PC-3 (cell line): ENCODE results near the gene LRRC49. TPM values are rescaled to one million over a fixed set of nuclear protein-coding genes. Genes with fewer than 3 reads are reported as not detected.

Experiments
- ATAC-seq: fragments of 200-7000 bp; cut with Tn5 transposase; 2 replicates; pipeline ENCODE4 v1.9.1; 2020; ENCODE audit warnings: mild to moderate bottlenecking, moderate library complexity
- BruUV-seq: library from RNA; stranded (reverse); fragments of 400-500 nt; replicated peaks from 2 replicates; lab custom pipeline; 2021; lab: Mats Ljungman, UMichigan
- CTCF ChIA-PET: fragments of 300-600 bp; sonication (Branson Sonifier 250); formaldehyde crosslinking; loops from one replicate; lab custom pipeline; 2022; ENCODE audit warnings: antibody characterized with exemption; lab: Charles Lee
- POLR2A ChIA-PET: fragments of 300-600 bp; sonication (Branson Sonifier 250); formaldehyde crosslinking; loops from one replicate; lab custom pipeline; 2022; ENCODE audit warnings: antibody characterized with exemption; ENCODE audit not compliant: unreplicated experiment; lab: Charles Lee
- DNase-seq: peaks from one replicate; pipeline ENCODE4 v3.0.0-alpha.2; 2015
- H2AFZ ChIP-seq: fragments of 300-600 bp; sonication (generic); 2 replicates; pipeline ENCODE4 v1.6.0; 2016; ENCODE audit warnings: antibody characterized with exemption, low read length
- H3F3A ChIP-seq: fragments of 300-600 bp; sonication (generic); one replicate; pipeline ENCODE4 v1.6.0; 2017; ENCODE audit warnings: antibody characterized with exemption, low read length, control low read depth, mild to moderate bottlenecking; ENCODE audit not compliant: unreplicated experiment
- H3K27ac ChIP-seq: fragments of 300-600 bp; sonication (generic); 2 replicates; pipeline ENCODE4 v1.5.1; 2016; ENCODE audit warnings: mild to moderate bottlenecking, low read length
- H3K27me3 ChIP-seq: fragments of 300-600 bp; sonication (generic); 2 replicates; pipeline ENCODE4 v1.6.1; 2016; ENCODE audit warnings: low read length, mixed read lengths
- H3K36me3 ChIP-seq: fragments of 300-600 bp; sonication (generic); 2 replicates; pipeline ENCODE4 v1.6.1; 2016; ENCODE audit warnings: low read depth, mixed run types, low read length, mixed read lengths
- H3K4me1 ChIP-seq: fragments of 300-600 bp; sonication (generic); 2 replicates; pipeline ENCODE4 v1.5.1; 2016; ENCODE audit warnings: low read length; ENCODE audit not compliant: insufficient read depth
- H3K4me2 ChIP-seq: fragments of 300-600 bp; sonication (generic); 2 replicates; pipeline ENCODE4 v1.6.0; 2016; ENCODE audit warnings: low read length
- H3K4me3 ChIP-seq: fragments of 300-600 bp; sonication (generic); 2 replicates; pipeline ENCODE4 v1.5.1; 2016; ENCODE audit warnings: mild to moderate bottlenecking, low read length, mixed read lengths
- H3K79me2 ChIP-seq: fragments of 300-600 bp; sonication (generic); 2 replicates; pipeline ENCODE4 v1.6.1; 2017; ENCODE audit warnings: low read length, mixed read lengths
- H3K9ac ChIP-seq: fragments of 300-600 bp; sonication (generic); 2 replicates; pipeline ENCODE4 v1.6.0; 2016; ENCODE audit warnings: mild to moderate bottlenecking, low read length
- H3K9me2 ChIP-seq: fragments of 300-600 bp; sonication (generic); replicated peaks from 2 replicates; pipeline ENCODE4 v1.6.1; 2016; ENCODE audit warnings: mixed run types, low read length, mixed read lengths
- H3K9me3 ChIP-seq: fragments of 300-600 bp; sonication (generic); 2 replicates; pipeline ENCODE4 v1.6.1; 2016; ENCODE audit warnings: low read length, mixed read lengths
- H4K20me1 ChIP-seq: fragments of 300-600 bp; sonication (generic); 2 replicates; pipeline ENCODE4 v1.6.1; 2016; ENCODE audit warnings: low read length, mixed read lengths
- EZH2 ChIP-seq: fragments of 300-600 bp; sonication (generic); IDR thresholded peaks from one replicate; pipeline ENCODE4 v1.6.1; 2017; ENCODE audit warnings: antibody characterized with exemption, mild to moderate bottlenecking, low read length; ENCODE audit not compliant: unreplicated experiment
- EZH2phosphoT487 ChIP-seq: fragments of 300-600 bp; sonication (generic); IDR thresholded peaks from 2 replicates; pipeline ENCODE4 v1.6.1; 2018; ENCODE audit warnings: mild to moderate bottlenecking, antibody characterized with exemption, low read length, borderline replicate concordance
- intact Hi-C: fragments of 100-400 bp; cut with micrococcal nuclease; formaldehyde crosslinking; loops from 2 replicates; pipeline ENCODE4 v1.9.0; 2023
- total RNA-seq: library from RNA; depleted of rRNA; stranded (reverse); fragments of >200 nt; gene quantifications from 2 replicates; pipeline ENCODE4 v1.2.3, GENCODE V29; 2014
- TF ChIP-seq, protein P1 (sequence below): fragments of 300-600 bp; sonication (generic); conservative IDR thresholded peaks from 2 replicates; pipeline ENCODE4 v1.5.1; 2017; ENCODE audit warnings: antibody characterized with exemption, low read depth, mild to moderate bottlenecking, low read length

Gene LRRC49
- total RNA-seq, 1 experiment from 2014 or later = 7.7 TPM

DNA sequence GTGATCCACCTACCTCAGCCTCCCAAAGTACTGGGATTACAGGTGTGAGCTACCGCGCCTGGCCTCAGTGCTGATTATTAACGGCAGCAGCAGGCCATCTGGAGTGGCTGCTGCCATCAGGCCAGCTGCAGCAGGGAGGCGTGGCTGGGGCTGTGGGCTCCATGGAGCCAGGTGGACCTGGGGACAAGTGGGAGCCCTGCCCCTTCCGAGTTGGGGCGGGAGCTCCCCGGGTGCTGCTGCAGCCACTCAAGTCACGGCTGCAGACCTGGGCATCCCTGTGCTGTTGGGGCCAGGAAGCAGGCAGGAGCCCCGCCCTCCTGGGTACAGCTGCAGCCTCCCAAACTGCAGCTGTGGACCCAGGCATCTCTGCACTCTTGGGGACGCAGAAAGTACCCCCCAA lies 23.9 kb downstream of the LRRC49 start:
- no peak overlapping the region for H3K9ac ChIP-seq
- no peak overlapping the region for H3K27ac ChIP-seq
- no peaks in the 10 kb centered on the region for H3K9me2 ChIP-seq
- peaks cover 6% of the 10 kb centered on the region for H3K4me1 ChIP-seq
- H2AFZ ChIP-seq = no peak overlapping the region
- H3K36me3 ChIP-seq = no peaks in the 10 kb centered on the region
- intact Hi-C loops = no loop called here
- ChIA-PET POLR2A (no interaction called here), CTCF (no interaction called here)
- BruUV-seq = no TSS peak
- no peaks in the 10 kb centered on the region for H4K20me1 ChIP-seq
- H3F3A ChIP-seq = no peaks in the 10 kb centered on the region
- H3K79me2 ChIP-seq = no peaks in the 10 kb centered on the region
- ATAC-seq (no peak), DNase-seq (no peak)
- TF ChIP-seq EZH2 (no peak), EZH2phosphoT487 (no peak)
- TF ChIP-seq, protein P1, sequence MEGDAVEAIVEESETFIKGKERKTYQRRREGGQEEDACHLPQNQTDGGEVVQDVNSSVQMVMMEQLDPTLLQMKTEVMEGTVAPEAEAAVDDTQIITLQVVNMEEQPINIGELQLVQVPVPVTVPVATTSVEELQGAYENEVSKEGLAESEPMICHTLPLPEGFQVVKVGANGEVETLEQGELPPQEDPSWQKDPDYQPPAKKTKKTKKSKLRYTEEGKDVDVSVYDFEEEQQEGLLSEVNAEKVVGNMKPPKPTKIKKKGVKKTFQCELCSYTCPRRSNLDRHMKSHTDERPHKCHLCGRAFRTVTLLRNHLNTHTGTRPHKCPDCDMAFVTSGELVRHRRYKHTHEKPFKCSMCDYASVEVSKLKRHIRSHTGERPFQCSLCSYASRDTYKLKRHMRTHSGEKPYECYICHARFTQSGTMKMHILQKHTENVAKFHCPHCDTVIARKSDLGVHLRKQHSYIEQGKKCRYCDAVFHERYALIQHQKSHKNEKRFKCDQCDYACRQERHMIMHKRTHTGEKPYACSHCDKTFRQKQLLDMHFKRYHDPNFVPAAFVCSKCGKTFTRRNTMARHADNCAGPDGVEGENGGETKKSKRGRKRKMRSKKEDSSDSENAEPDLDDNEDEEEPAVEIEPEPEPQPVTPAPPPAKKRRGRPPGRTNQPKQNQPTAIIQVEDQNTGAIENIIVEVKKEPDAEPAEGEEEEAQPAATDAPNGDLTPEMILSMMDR = no peak
- H3K4me2 ChIP-seq = no peak overlapping the region
- H3K27me3 ChIP-seq = no peaks in the 10 kb centered on the region
- H3K9me3 ChIP-seq = no peaks in the 10 kb centered on the region
- no peak overlapping the region for H3K4me3 ChIP-seq

DNA sequence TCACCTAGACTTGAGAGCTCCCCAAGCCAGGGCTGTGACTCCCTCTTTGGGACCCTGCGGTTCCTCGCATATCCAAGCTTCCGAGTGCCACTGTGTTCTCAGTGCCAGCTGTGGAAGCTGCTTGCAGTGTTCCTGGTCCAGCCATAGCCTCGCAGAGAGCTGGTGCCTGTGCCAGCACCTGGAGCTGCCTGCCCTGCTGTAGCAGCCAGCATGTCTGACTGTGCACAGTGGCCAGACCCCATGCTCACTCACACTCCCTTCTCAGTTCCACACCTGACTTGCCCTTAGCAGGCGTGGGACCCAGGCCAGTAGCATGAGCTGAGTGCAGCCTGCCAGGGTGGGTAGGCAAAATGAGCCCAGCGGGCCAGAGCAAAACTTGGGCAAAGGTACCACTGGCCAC lies 25.3 kb downstream of the LRRC49 start:
- ATAC-seq (no peak), DNase-seq (no peak)
- POLR2A ChIA-PET = no interaction called here
- Histone ChIP-seq H3K36me3 (no peaks in the 10 kb centered on the region), H3K4me2 (no peak overlapping the region), H3K27ac (no peak overlapping the region), H3F3A (no peaks in the 10 kb centered on the region), H3K79me2 (no peaks in the 10 kb centered on the region), H3K9me3 (no peaks in the 10 kb centered on the region), H3K4me1 (no peaks in the 10 kb centered on the region), H3K9ac (no peak overlapping the region), H3K4me3 (no peak overlapping the region), H3K27me3 (no peaks in the 10 kb centered on the region), H4K20me1 (no peaks in the 10 kb centered on the region), H2AFZ (no peak overlapping the region), H3K9me2 (no peaks in the 10 kb centered on the region)
- TF ChIP-seq EZH2phosphoT487 (no peak), EZH2 (no peak)
- TF ChIP-seq, protein P1 = no peak
- intact Hi-C loops = no loop called here
- no TSS peak for BruUV-seq
- CTCF ChIA-PET = no interaction called here

DNA sequence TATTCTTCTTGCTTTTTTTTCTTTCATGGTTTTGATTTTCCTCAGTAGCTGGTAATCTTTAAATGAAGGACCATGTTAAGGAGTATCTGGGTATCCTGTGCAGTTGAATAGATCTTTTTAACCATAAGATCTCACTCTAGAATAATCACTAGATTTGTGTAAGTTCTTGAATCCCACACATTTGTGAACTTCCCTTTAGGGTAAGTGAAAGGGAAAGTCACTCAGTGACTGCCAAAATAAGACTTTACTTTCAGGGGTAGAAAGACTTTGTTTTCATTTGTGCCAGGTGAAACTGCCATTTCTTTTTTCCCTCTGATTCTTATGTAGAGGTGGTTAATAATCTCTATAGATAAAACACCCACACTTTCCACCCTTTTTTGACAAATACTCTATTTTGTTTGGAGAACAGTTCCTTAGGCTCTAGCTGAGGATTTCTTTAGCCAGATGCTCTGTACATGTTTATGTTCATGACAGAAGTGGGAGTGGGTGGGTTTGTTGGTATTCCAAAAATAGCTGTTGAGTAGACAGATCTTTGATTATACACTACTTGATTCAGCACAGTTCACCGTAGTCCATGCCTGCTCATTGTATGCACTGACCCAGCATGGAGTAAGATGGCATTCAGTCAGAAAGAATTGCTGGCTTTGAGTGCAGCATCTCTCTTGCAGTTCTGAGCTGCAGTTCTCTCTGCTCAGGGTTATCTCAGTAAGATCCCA lies 28.5 kb downstream of the LRRC49 start:
- no peak for TF ChIP-seq EZH2
- TF ChIP-seq EZH2phosphoT487 = no peak
- TF ChIP-seq, protein P1 = no peak
- DNase-seq (no peak), ATAC-seq (no peak)
- Histone ChIP-seq H3K4me2 (no peak overlapping the region), H3K9me3 (no peaks in the 10 kb centered on the region), H3K4me1 (no peaks in the 10 kb centered on the region), H3K27ac (no peak overlapping the region), H2AFZ (no peak overlapping the region), H3K27me3 (no peaks in the 10 kb centered on the region), H3K4me3 (no peak overlapping the region), H3K79me2 (no peaks in the 10 kb centered on the region), H3K36me3 (no peaks in the 10 kb centered on the region), H4K20me1 (no peaks in the 10 kb centered on the region), H3F3A (no peaks in the 10 kb centered on the region), H3K9ac (no peak overlapping the region), H3K9me2 (no peaks in the 10 kb centered on the region)
- ChIA-PET POLR2A (no interaction called here), CTCF (no interaction called here)
- no TSS peak for BruUV-seq
- intact Hi-C loops = no loop called here
